ENCODE data around the gene KLC1. TPM values are rescaled to one million over a fixed set of nuclear protein-coding genes. Genes with fewer than 3 reads are reported as not detected.

KLC1 gene
- total and polyA plus RNA-seq, 2 of the 8 experiments (the other 6 are each of a cell fraction or from before 2014, with no cell fraction given): 84.6 to 134 TPM

- TF ChIP-seq CTCF (IDR thresholded peaks at IDR 0.05; ENCODE audit: control extremely low read depth in 1 of 3, insufficient read depth in 1 of 3, low read depth in 1 of 3, low read length in 3 of 3) (no peak), POU5F1 (IDR thresholded peaks at IDR 0.05; ENCODE audit: low read depth, low read length) (no peak), HDAC2 (IDR thresholded peaks at IDR 0.05; ENCODE audit: borderline replicate concordance in 1 of 2, low read depth in 2 of 2, low read length in 2 of 2) (no peak), HDAC6 (IDR thresholded peaks at IDR 0.05; ENCODE audit: low read depth, low read length) (no peak), BCL11A (IDR thresholded peaks at IDR 0.05; ENCODE audit: low read depth in 2 of 2, low read length in 2 of 2) (no peak)
These were observed 82.8 kb downstream of the KLC1 start (continued) for GRCh38 chr14:103711516-103712431.
